ENCODE results near the gene PDIA6. TPM values are rescaled to one million over a fixed set of nuclear protein-coding genes. Genes with fewer than 3 reads are reported as not detected.

Gene PDIA6
- total and polyA plus RNA-seq, 8 donors: 33.7 to 201 (median 135) TPM

- H3K36me3 ChIP-seq: peaks cover 0 to 47% (median 4%) of the 10 kb centered on the region in 3 donors
- intact Hi-C loops (cut with DNase I): no loop called here
- ATAC-seq: no peak
- H3K9me3 ChIP-seq: no peaks in the 10 kb centered on the region
- DNase-seq: peak in 2 of 6 donors; percentile 28 to 48
- 94% methylated on average over 12 of the region's 12 CpGs for WGBS, 2 donors
- H3K27me3 ChIP-seq: no peaks in the 10 kb centered on the region
- no peaks in the 10 kb centered on the region for H3K4me1 ChIP-seq
- no peak for FAIRE-seq
- no peak for TF ChIP-seq CTCF (IDR thresholded peaks at IDR 0.05)
- no peak overlapping the region for H3K4me3 ChIP-seq
- H3K27ac ChIP-seq: no peak overlapping the region
Observed at GRCh38 chr2:10778724-10779115, 33.9 kb downstream of the PDIA6 start.

GRCh38 chr2:10777842-10778723, 34.5 kb downstream of the PDIA6 start:
- 88 to 92% methylated on average over 27 of the region's 27 CpGs for WGBS, 2 donors
- ATAC-seq (no peak), DNase-seq (peak in 1 of 6 donors; percentile 52), FAIRE-seq (no peak)
- Histone ChIP-seq H3K9me3 (no peaks in the 10 kb centered on the region), H3K4me1 (no peaks in the 10 kb centered on the region), H3K4me3 (no peak overlapping the region), H3K27me3 (no peaks in the 10 kb centered on the region), H3K27ac (no peak overlapping the region), H3K36me3 (peaks cover 0 to 41% (median 0%) of the 10 kb centered on the region in 3 donors)
- no peak for TF ChIP-seq CTCF (IDR thresholded peaks at IDR 0.05)
- intact Hi-C loops (cut with DNase I): no loop called here

- intact Hi-C loops (cut with DNase I): no loop called here
- Histone ChIP-seq H3K27ac (no peak overlapping the region), H3K9me3 (no peaks in the 10 kb centered on the region), H3K4me3 (no peak overlapping the region), H3K36me3 (peaks cover 0 to 33% (median 0%) of the 10 kb centered on the region in 3 donors), H3K4me1 (no peaks in the 10 kb centered on the region), H3K27me3 (no peaks in the 10 kb centered on the region)
- DNase-seq: peak in 1 of 6 donors; percentile 43
- ATAC-seq: no peak
- 79 to 88% methylated on average over 24 to 26 of the region's 26 CpGs for WGBS, 2 donors
- TF ChIP-seq CTCF (IDR thresholded peaks at IDR 0.05): no peak
- no peak for FAIRE-seq
Observed at GRCh38 chr2:10777111-10777841, 35.3 kb downstream of the PDIA6 start.

GRCh38 chr2:10776231-10776977, 36.2 kb downstream of the PDIA6 start:
- Histone ChIP-seq H3K9me3 (no peaks in the 10 kb centered on the region), H3K27ac (no peak overlapping the region), H3K36me3 (peaks cover 0 to 25% (median 0%) of the 10 kb centered on the region in 3 donors), H3K4me1 (no peaks in the 10 kb centered on the region), H3K27me3 (no peaks in the 10 kb centered on the region), H3K4me3 (no peak overlapping the region)
- no peak for TF ChIP-seq CTCF (IDR thresholded peaks at IDR 0.05)
- no peak for FAIRE-seq
- WGBS, 2 donors: 85 to 91% methylated on average over 27 of the region's 27 CpGs
- peak in 1 of 6 donors; percentile 45 for DNase-seq
- ATAC-seq: no peak
- intact Hi-C loops (cut with DNase I): no loop called here

Data from pancreas (tissue), 10 donors.